Measurements from ENCODE around the gene ORC5.

ORC5 gene

DNA sequence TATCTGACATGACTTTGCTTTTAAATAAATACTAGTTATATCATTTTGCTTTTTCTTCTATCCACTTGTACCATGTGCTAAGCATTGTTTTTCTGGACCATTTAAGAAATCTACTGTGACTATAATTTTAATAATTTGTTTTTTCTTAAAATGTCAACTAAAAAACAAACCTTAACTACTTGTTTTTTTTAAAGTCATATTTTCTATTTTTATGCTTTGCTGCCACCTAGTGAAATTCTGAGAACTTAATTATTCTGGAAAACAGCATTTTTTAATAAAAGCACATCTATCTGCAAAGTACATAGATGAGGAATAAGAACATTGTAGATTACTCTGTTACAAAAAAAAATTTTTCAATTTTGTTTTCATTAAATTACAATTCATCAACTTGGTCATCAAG is 47.4 kb downstream of the ORC5 start:
- CTCF ChIA-PET: interaction anchor here (0.9 to 2.1 kb wide), 14 partner anchors 8 to 715 kb away, joined by 3 to 23 read pairs (median 7); no protein-coding TSS in a partner anchor
- TF ChIP-seq, protein P1, sequence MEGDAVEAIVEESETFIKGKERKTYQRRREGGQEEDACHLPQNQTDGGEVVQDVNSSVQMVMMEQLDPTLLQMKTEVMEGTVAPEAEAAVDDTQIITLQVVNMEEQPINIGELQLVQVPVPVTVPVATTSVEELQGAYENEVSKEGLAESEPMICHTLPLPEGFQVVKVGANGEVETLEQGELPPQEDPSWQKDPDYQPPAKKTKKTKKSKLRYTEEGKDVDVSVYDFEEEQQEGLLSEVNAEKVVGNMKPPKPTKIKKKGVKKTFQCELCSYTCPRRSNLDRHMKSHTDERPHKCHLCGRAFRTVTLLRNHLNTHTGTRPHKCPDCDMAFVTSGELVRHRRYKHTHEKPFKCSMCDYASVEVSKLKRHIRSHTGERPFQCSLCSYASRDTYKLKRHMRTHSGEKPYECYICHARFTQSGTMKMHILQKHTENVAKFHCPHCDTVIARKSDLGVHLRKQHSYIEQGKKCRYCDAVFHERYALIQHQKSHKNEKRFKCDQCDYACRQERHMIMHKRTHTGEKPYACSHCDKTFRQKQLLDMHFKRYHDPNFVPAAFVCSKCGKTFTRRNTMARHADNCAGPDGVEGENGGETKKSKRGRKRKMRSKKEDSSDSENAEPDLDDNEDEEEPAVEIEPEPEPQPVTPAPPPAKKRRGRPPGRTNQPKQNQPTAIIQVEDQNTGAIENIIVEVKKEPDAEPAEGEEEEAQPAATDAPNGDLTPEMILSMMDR (IDR thresholded peaks at IDR 0.05; ENCODE audit: insufficient read depth, low read length, missing control alignments): no peak
- POLR2A ChIA-PET: no interaction called here
- DNase-seq (ENCODE audit: low read depth, low spot score): no peak
- H3K4me3 ChIP-seq (ENCODE audit: low read depth, low read length): no peak overlapping the region

GRCh38 chr7:104156842-104157277 is 51.0 kb downstream of the ORC5 start:
- H3K4me3 ChIP-seq (ENCODE audit: low read depth, low read length): no peak overlapping the region
- CTCF ChIA-PET: interaction anchor here (0.8 to 3.4 kb wide), 3 partner anchors 16 to 583 kb away, joined by 4 to 22 read pairs (median 6); no protein-coding TSS in a partner anchor
- TF ChIP-seq, protein P1 (IDR thresholded peaks at IDR 0.05; ENCODE audit: insufficient read depth, low read length, missing control alignments): peak; percentile 43
- POLR2A ChIA-PET: no interaction called here
- DNase-seq (ENCODE audit: low read depth, low spot score): peak; percentile 12

GRCh38 chr7:104153287-104153686 is 54.5 kb downstream of the ORC5 start:
- H3K4me3 ChIP-seq (ENCODE audit: low read depth, low read length): no peak overlapping the region
- TF ChIP-seq, protein P1 (IDR thresholded peaks at IDR 0.05; ENCODE audit: insufficient read depth, low read length, missing control alignments): no peak
- CTCF ChIA-PET: interaction anchor here (0.7 to 1.2 kb wide), 3 partner anchors 579 to 620 kb away, joined by 3 to 9 read pairs (median 6); no protein-coding TSS in a partner anchor
- no peak for DNase-seq (ENCODE audit: low read depth, low spot score)
- POLR2A ChIA-PET: no interaction called here

DNA sequence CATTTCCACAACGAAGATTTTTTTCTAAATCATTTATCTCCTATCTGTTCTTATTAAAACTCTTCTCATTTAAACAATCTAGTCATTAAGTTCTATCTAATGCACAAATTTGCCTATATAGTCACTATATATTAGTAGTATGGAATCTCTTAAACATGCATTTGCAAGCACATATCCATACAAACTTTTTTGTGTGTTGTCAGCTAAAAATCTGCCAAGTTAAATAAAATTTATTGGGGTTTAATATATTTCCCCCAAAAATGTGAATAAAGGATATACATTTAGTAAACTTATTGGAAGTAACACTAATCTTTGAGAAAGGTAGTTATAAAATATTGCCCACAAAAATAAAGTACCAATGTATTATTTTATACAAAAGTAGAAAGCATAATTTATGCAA is 55.3 kb downstream of the ORC5 start:
- H3K4me3 ChIP-seq (ENCODE audit: low read depth, low read length): no peak overlapping the region
- TF ChIP-seq, protein P1 (IDR thresholded peaks at IDR 0.05; ENCODE audit: insufficient read depth, low read length, missing control alignments): no peak
- POLR2A ChIA-PET: no interaction called here
- no peak for DNase-seq (ENCODE audit: low read depth, low spot score)
- CTCF ChIA-PET: interaction anchor here (1.9 to 2.2 kb wide), 2 partner anchors 579 to 628 kb away, joined by 4 to 8 read pairs; no protein-coding TSS in a partner anchor

- no peak overlapping the region for H3K4me3 ChIP-seq (ENCODE audit: low read depth, low read length)
- no peak for DNase-seq (ENCODE audit: low read depth, low spot score)
- TF ChIP-seq, protein P1 (IDR thresholded peaks at IDR 0.05; ENCODE audit: insufficient read depth, low read length, missing control alignments): no peak
- ChIA-PET CTCF (interaction anchor here (1.5 to 2.2 kb wide), 3 partner anchors 9 to 577 kb away, joined by 3 to 8 read pairs (median 8); no protein-coding TSS in a partner anchor), POLR2A (no interaction called here)
Observed at GRCh38 chr7:104150470-104150869, 57.3 kb downstream of the ORC5 start.

DNA sequence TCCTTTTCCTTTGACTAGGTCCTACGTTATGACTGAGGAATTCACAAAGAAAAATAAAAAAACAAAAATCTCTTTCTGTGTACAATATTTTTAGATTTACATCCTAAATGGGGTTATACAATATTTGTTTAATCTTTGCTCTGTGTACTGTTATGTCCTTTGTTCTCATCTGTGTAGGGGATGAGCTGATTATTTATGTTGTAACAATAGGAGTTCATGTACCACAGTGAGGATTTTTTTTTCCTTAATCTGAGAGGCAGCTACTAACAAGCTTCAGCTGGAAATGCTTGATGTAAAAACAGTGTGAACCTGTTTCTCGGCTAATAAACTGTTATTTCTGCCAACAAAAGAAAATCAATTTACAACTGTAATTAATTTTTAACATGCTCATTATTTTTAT is 58.0 kb downstream of the ORC5 start:
- ChIA-PET POLR2A (no interaction called here), CTCF (interaction anchor here (0.9 to 1.5 kb wide), 3 partner anchors 44 to 703 kb away, joined by 3 to 4 read pairs (median 3); no protein-coding TSS in a partner anchor)
- DNase-seq (ENCODE audit: low read depth, low spot score): no peak
- H3K4me3 ChIP-seq (ENCODE audit: low read depth, low read length): no peak overlapping the region
- TF ChIP-seq, protein P1 (IDR thresholded peaks at IDR 0.05; ENCODE audit: insufficient read depth, low read length, missing control alignments): no peak

All from AG04449 (cell line).